Caco-2 (cell line): ENCODE data around the gene SUPT3H. TPM values are rescaled to one million over a fixed set of nuclear protein-coding genes. Genes with fewer than 3 reads are reported as not detected.

Source experiments
- BruUV-seq: library from RNA; stranded (reverse); fragments of 400-500 nt; replicated peaks from 2 replicates; lab custom pipeline; 2021; lab: Mats Ljungman, UMichigan
- CTCF ChIA-PET: fragments of 300-600 bp; sonication (Branson Sonifier 250); formaldehyde crosslinking; loops from one replicate; lab custom pipeline; 2022; ENCODE audit warnings: antibody characterized with exemption; lab: Charles Lee
- POLR2A ChIA-PET: fragments of 300-600 bp; sonication (Branson Sonifier 250); formaldehyde crosslinking; loops from one replicate; lab custom pipeline; 2022; ENCODE audit warnings: antibody characterized with exemption; lab: Charles Lee
- DNase-seq, 2 experiments: peaks; one replicate each; pipeline versions ENCODE4 v3.0.0 to v3.0.0-alpha.2; 2020 to 2022
- H3K27me3 ChIP-seq: replicated peaks from 2 replicates; pipeline ENCODE4 v1.6.0; 2011; ENCODE audit warnings: low read length; ENCODE audit not compliant: control insufficient read depth, insufficient read depth
- H3K36me3 ChIP-seq: 2 replicates; pipeline ENCODE4 v1.5.1; 2011; ENCODE audit warnings: low read length; ENCODE audit not compliant: control insufficient read depth, insufficient read depth
- H3K4me1 ChIP-seq: fragments of 250-450 bp; sonication (Bioruptor Pico); 2 replicates; pipeline ENCODE4 v1.5.1; 2020; ENCODE audit warnings: mild to moderate bottlenecking
- H3K4me3 ChIP-seq: 2 replicates; pipeline ENCODE4 v1.5.1; 2011; ENCODE audit warnings: low read depth, mild to moderate bottlenecking, control low read depth, low read length
- H3K9me3 ChIP-seq: fragments of 250-450 bp; sonication (Bioruptor Pico); 2 replicates; pipeline ENCODE4 v1.5.1; 2020; ENCODE audit warnings: mild to moderate bottlenecking, moderate library complexity
- H3K27ac Mint-ChIP-seq: one replicate; pipeline ENCODE4 v1.8.0; 2022; ENCODE audit warnings: mixed read lengths; ENCODE audit not compliant: unreplicated experiment
- H3K27me3 Mint-ChIP-seq: one replicate; pipeline ENCODE4 v1.8.0; 2022; ENCODE audit warnings: mixed read lengths; ENCODE audit not compliant: insufficient read depth, unreplicated experiment
- H3K36me3 Mint-ChIP-seq: one replicate; pipeline ENCODE4 v1.8.0; 2022; ENCODE audit warnings: mild to moderate bottlenecking, mixed read lengths; ENCODE audit not compliant: insufficient read depth, unreplicated experiment
- H3K4me1 Mint-ChIP-seq: one replicate; pipeline ENCODE4 v1.8.0; 2022; ENCODE audit warnings: low read depth, mixed read lengths; ENCODE audit not compliant: unreplicated experiment
- H3K4me3 Mint-ChIP-seq: one replicate; pipeline ENCODE4 v1.8.0; 2022; ENCODE audit warnings: mild to moderate bottlenecking, moderate library complexity, mixed read lengths; ENCODE audit not compliant: unreplicated experiment
- H3K9me3 Mint-ChIP-seq: one replicate; pipeline ENCODE4 v1.8.0; 2022; ENCODE audit warnings: mixed read lengths; ENCODE audit not compliant: unreplicated experiment
- CTCF ChIP-seq, 2 experiments: fragments of 200-600 bp in 1 of 2; IDR thresholded peaks; 1 replicate in 1 of 2; 2 replicates in 1 of 2; pipeline versions ENCODE4 v1.5.1 to v1.8.0; 2011 to 2022; ENCODE audit warnings: antibody characterized with exemption in 1 of 2, control low read depth in 1 of 2, inconsistent platforms in 1 of 2, low read depth in 1 of 2, low read length in 1 of 2, mild to moderate bottlenecking in 1 of 2, moderate library complexity in 1 of 2; ENCODE audit not compliant: insufficient read depth in 1 of 2, severe bottlenecking in 1 of 2, unreplicated experiment in 1 of 2
- intact Hi-C: fragments of 100-400 bp; cut with micrococcal nuclease; formaldehyde crosslinking; loops from one replicate; pipeline ENCODE4 v1.10.0; 2022; ENCODE audit not compliant: unreplicated experiment
- total RNA-seq: library from RNA; stranded (reverse); gene quantifications from 2 replicates; pipeline ENCODE4 v1.2.3, GENCODE V29; 2022

SUPT3H gene
- total RNA-seq, 1 experiment from 2014 or later = 13.2 TPM

- POLR2A ChIA-PET = no interaction called here
- intact Hi-C loops = no loop called here
Measured at GRCh38 chr6:44854712-44855443, 522.9 kb downstream of the SUPT3H start.

GRCh38 chr6:44851176-44851575 lies 526.6 kb downstream of the SUPT3H start:
- H3K27ac Mint-ChIP-seq = no peak overlapping the region
- no peaks in the 10 kb centered on the region for H3K9me3 ChIP-seq
- POLR2A ChIA-PET = no interaction called here
- no peak for DNase-seq
- H3K36me3 Mint-ChIP-seq = no peaks in the 10 kb centered on the region
- H3K4me1 Mint-ChIP-seq = peaks cover 9% of the 10 kb centered on the region
- no peaks in the 10 kb centered on the region for H3K27me3 Mint-ChIP-seq
- BruUV-seq = no TSS peak
- no peaks in the 10 kb centered on the region for H3K27me3 ChIP-seq
- H3K9me3 Mint-ChIP-seq = no peaks in the 10 kb centered on the region
- H3K4me3 ChIP-seq = no peak overlapping the region
- CTCF ChIA-PET = no interaction called here
- TF ChIP-seq CTCF (IDR thresholded peaks at IDR 0.05; ENCODE audit: insufficient read depth in 1 of 2, low read depth in 1 of 2, low read length in 1 of 2, severe bottlenecking in 1 of 2, unreplicated experiment in 1 of 2) = no peak
- intact Hi-C loops = no loop called here
- H3K4me3 Mint-ChIP-seq = no peak overlapping the region
- no peaks in the 10 kb centered on the region for H3K36me3 ChIP-seq
- peaks cover 6% of the 10 kb centered on the region; the same call in 1 of the 2 replicates for H3K4me1 ChIP-seq

More at GRCh38 chr6:44854712-44855443, 522.9 kb downstream of the SUPT3H start:
- Histone ChIP-seq H3K4me3 (no peak overlapping the region), H3K9me3 (no peaks in the 10 kb centered on the region), H3K27me3 (no peaks in the 10 kb centered on the region), H3K36me3 (no peaks in the 10 kb centered on the region), H3K4me1 (peaks cover 6% of the 10 kb centered on the region; the same call in 1 of the 2 replicates)
- Mint-ChIP-seq H3K27me3 (no peaks in the 10 kb centered on the region), H3K4me1 (peaks cover 9% of the 10 kb centered on the region), H3K4me3 (no peak overlapping the region), H3K9me3 (no peaks in the 10 kb centered on the region), H3K27ac (no peak overlapping the region), H3K36me3 (no peaks in the 10 kb centered on the region)
- no TSS peak for BruUV-seq
- CTCF ChIA-PET = interaction anchor here (0.6 kb wide), 1 partner anchor 185 kb away, joined by 3 read pairs; no protein-coding TSS in a partner anchor
- DNase-seq = peak; percentile 4 to 45
- TF ChIP-seq CTCF (IDR thresholded peaks at IDR 0.05; ENCODE audit: insufficient read depth in 1 of 2, low read depth in 1 of 2, low read length in 1 of 2, severe bottlenecking in 1 of 2, unreplicated experiment in 1 of 2) = no peak

GRCh38 chr6:44850312-44850711 lies 527.4 kb downstream of the SUPT3H start:
- Histone ChIP-seq H3K4me3 (no peak overlapping the region), H3K4me1 (peaks cover 6% of the 10 kb centered on the region; the same call in 1 of the 2 replicates), H3K9me3 (no peaks in the 10 kb centered on the region), H3K27me3 (no peaks in the 10 kb centered on the region), H3K36me3 (no peaks in the 10 kb centered on the region)
- Mint-ChIP-seq H3K9me3 (no peaks in the 10 kb centered on the region), H3K4me1 (peaks cover 4% of the 10 kb centered on the region), H3K27me3 (no peaks in the 10 kb centered on the region), H3K27ac (no peak overlapping the region), H3K36me3 (no peaks in the 10 kb centered on the region), H3K4me3 (no peak overlapping the region)
- DNase-seq = no peak
- ChIA-PET POLR2A (no interaction called here), CTCF (no interaction called here)
- no peak for TF ChIP-seq CTCF (IDR thresholded peaks at IDR 0.05; ENCODE audit: insufficient read depth in 1 of 2, low read depth in 1 of 2, low read length in 1 of 2, severe bottlenecking in 1 of 2, unreplicated experiment in 1 of 2)
- BruUV-seq = no TSS peak
- intact Hi-C loops = no loop called here
